ENCODE data around the gene SP8.

DNA sequence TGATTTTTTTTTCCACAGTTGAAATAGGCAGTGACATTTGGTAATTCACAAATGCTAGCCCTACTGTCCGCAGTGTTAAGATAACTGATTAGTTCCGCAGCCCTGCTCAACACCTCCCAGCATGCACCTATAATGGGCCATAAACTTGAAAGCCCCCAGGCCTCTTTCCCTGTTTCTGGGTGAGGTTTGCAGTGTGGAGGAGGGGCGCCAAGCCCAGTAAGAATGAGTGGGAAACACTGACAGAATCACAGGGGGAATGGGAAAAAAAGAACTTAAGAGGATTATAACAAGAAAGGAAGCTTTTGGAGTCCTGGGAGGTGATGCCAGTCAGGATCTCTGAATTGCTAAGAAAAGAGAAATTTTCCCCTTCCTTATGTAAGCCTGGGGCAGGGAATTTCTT lies 39.6 kb upstream of the SP8 start:
- no peak for TF ChIP-seq EZH2phosphoT487 (IDR thresholded peaks at IDR 0.05; ENCODE audit: borderline replicate concordance)
- no peak for TF ChIP-seq POLR2AphosphoS5 (IDR thresholded peaks at IDR 0.05; ENCODE audit: low read depth, low read length)
- TF ChIP-seq, protein P1, sequence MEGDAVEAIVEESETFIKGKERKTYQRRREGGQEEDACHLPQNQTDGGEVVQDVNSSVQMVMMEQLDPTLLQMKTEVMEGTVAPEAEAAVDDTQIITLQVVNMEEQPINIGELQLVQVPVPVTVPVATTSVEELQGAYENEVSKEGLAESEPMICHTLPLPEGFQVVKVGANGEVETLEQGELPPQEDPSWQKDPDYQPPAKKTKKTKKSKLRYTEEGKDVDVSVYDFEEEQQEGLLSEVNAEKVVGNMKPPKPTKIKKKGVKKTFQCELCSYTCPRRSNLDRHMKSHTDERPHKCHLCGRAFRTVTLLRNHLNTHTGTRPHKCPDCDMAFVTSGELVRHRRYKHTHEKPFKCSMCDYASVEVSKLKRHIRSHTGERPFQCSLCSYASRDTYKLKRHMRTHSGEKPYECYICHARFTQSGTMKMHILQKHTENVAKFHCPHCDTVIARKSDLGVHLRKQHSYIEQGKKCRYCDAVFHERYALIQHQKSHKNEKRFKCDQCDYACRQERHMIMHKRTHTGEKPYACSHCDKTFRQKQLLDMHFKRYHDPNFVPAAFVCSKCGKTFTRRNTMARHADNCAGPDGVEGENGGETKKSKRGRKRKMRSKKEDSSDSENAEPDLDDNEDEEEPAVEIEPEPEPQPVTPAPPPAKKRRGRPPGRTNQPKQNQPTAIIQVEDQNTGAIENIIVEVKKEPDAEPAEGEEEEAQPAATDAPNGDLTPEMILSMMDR (IDR thresholded peaks at IDR 0.05 in 2 of 3, conservative IDR thresholded peaks at IDR 0.05 in 1 of 3; ENCODE audit: borderline replicate concordance in 1 of 3, insufficient read depth in 1 of 3, low read depth in 2 of 3, low read length in 2 of 3): no peak
- TF ChIP-seq ZNF274 (IDR thresholded peaks at IDR 0.05; ENCODE audit: low read depth, low read length): no peak
- TF ChIP-seq, protein P2, sequence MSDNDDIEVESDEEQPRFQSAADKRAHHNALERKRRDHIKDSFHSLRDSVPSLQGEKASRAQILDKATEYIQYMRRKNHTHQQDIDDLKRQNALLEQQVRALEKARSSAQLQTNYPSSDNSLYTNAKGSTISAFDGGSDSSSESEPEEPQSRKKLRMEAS (IDR thresholded peaks at IDR 0.05): no peak
- no peak for TF ChIP-seq POLR2A (IDR thresholded peaks at IDR 0.05; ENCODE audit: borderline replicate concordance, extremely low read depth, insufficient read depth, insufficient read length)
- no peak for TF ChIP-seq RAD21 (IDR thresholded peaks at IDR 0.05; ENCODE audit: low read depth)
- no peak for TF ChIP-seq EZH2 (IDR thresholded peaks at IDR 0.05)

Data from HCT116 (cell line).